NCI-H69 (cell line): ENCODE measurements around the gene FAM53A.

Experiments used
- DNase-seq: peaks from one replicate; lab custom pipeline; 2025; lab: John Stamatoyannopoulos, UW

The FAM53A gene

DNA sequence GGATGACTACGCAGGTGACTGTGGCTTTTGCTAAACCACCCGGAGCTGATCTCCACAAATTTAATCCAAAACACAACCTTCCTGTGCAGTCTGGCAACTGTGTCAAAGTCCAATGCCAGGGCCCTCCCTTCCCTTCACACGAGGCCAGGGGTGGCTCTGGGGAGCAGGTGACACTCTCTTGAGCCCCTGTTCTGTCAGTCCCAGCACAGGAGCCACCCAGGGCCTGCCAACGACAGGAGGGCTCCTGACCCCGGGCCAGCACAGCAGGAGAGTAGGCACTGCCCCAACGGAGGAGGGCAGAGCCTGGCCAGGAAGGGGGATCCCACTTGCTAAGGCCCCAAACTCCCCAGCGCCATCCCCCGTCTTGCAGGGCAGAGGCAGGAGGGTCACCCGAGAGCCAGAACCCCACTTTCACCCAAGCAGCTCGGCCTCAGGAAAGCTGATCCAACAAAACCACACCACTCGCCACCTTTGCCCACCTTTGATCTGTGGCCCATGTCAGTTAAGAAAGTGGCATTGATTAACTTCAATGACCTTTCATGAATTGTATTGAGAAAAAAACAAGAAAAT, 44.7 kb downstream of the FAM53A start:
- DNase-seq = no peak

DNA sequence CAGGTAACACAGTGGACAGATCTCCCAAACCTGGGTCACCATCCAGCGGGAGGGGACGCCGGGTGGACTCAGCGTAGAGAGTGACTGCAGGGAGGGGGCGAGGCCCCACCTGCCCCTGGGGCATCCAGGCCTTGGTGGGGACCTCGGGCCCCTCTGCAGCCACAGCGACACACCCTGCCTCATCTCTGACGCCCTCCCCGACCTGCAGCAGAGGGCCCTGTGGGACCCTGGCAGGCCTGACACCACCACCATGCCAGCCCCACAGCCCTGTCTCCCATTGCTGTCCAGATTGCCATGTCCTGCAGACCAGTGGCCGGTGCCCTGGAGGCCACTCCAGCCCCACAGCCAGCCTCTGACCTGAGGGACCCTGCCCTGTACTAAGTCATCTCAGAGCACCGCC, 45.2 kb downstream of the FAM53A start:
- no peak for DNase-seq

DNA sequence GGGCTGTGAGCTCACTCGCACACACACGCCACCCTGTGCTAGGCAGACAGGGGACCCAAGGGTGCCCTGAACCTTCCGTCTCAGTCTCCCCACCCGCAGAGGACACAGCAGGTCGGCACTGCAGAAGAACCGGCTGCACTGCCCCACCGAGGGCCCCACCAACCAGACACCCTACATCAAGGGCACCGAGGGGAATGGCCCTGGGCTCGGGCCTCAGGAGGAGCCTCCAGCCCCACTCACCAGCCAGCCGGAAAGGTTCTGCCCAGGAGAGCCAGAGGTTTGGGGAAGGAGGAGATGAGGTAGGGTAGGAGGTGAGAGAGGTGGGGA, 45.9 kb downstream of the FAM53A start:
- DNase-seq = no peak

DNA sequence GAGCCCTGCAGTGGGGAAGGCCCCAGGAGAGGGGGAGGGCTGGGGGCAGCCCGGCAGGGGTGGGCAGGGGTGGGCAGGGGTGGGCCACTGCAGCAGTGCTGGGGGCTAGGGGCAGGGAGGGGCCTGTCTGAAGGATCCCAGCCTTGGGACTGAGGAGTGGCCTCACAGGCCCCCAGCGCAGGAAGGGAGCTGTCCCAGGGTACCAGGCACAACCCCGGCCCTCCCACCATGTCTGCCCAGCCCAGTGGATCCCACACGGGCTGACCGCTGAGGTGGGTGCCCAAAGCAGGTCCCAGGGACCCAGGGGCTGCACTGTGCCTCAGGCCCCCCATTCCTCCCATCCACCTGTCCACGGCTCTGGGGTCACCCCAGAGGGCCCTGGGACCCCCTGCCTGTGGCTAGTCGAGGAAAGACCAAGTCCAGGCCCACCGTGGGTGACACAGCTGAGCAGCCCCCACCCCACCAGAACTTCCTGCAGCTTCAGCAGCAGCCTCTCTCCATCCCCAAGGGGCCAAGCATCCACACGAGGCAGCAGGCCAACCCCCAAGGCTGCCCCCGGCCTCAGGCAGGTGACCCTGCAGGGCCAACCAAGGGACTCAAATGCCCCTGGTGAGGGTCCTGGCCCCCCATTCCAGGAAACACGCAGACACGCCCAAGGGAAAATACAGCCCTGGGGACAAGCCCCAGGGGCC, 46.4 kb downstream of the FAM53A start:
- no peak for DNase-seq

DNA sequence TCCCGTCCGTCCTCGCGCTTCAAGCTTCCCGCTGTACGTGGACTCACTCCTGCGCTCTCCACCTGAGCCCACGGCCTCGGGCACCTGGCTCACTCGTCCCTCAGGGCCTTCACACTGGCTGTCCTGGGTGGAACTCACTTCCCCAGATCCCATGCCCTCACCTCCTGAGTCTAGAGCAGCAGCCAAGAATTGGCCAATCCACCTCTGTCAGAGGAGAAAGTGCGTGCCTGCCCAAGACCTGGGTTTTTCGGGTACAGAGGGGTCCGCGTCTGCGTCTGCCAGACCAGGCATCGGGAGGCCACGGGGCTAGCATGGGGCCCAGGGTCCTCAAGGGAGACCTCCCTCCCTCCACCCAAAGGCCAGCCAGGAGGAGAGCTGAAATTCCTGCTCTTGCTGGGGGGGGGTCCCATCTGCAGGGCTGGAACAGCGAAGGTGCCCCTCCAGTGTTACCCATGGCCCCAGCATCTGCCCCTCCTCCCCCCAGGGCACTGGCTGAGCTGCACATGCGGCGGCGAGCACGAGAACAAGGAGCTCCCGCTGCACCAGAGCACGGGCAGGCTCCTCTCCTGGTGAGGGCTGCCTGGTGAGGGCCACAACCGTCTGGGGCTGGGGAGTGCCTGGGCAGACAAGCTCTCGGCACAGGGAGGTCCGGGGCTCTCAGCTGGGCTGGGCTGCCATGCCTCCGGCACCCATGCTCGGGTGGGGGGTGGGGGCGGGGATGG, 47.5 kb downstream of the FAM53A start:
- DNase-seq = no peak

DNA sequence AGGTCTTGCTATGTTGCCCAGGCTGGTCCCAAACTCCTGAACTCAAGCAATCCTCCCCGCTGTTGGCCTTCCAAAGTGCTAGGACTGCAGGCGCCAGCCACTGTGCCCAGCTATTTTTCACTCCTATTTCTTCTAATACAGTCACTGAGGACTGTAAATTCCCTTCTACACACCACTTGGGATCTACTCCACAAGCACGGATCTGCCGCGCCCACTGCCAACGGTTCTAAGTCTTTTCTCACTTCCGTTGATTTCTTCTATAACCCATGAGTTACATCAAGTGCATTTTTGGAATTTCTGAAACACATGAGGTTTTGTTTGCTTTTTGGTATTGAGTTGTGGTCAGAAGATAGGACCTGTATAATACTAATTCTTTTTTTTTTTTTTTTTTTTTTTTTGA, 48.6 kb downstream of the FAM53A start:
- no peak for DNase-seq

DNA sequence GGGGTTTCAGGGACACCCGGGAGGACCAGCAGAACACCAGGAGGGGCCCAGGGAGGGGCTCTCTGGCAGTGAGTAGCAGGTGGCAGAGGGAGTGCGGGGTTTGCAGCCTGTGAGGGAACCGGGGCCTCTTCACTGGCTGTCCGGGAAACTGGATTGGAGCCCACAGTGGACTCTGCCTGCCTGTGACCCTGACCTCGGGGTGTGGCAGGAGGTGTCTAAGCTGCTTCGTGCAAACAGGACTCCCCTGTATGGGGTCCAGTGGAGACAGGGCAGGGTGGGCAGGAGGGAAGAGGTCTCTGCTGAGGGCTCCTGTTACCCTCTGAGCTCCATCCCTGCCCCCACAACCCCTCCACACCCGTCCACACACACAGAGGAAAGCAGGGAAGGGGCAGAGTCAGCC, 50.1 kb downstream of the FAM53A start:
- DNase-seq = no peak

DNA sequence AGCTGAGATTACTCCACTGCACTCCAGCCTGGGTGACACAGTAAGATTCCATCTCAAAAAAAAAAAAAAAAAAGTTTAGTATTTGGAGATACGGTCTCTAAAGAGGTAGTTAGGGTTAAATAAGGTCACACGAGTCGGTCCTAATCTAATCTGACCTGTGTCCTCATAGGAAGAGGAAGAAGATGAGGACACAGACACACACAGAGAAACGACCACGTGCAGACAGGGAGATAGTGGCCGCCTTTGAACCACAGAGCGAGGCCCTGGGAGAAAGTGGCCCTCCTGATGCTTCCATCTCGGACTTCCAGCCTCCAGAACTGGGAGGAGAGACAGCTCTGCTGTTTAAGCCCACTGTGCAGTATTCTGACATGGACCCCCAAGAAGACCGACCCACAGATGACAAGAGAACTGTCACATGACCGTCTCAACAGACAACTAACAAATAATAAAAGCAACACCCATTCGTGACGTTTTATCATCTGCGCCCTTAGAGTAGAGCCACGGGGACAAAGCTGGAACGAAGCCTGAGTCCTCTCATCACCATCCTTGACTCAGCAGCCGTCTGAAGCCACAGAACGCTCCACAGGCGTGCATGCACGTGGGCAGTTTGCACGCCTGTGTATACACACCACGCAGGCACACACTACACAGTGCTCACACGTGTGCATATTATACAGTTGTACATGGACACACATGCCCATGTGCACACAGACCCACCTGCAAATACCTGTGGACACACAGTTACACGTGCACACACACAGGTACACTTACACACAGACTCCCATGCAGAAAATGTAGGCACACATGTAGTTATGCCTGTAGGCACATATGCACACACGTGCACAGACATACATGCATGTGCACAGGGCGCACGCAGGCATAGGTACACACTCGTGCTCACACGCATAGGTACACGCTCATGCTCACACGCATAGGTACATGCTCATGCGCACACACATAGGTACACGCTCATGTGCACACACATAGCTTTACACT, 51.7 kb downstream of the FAM53A start:
- no peak for DNase-seq

DNA sequence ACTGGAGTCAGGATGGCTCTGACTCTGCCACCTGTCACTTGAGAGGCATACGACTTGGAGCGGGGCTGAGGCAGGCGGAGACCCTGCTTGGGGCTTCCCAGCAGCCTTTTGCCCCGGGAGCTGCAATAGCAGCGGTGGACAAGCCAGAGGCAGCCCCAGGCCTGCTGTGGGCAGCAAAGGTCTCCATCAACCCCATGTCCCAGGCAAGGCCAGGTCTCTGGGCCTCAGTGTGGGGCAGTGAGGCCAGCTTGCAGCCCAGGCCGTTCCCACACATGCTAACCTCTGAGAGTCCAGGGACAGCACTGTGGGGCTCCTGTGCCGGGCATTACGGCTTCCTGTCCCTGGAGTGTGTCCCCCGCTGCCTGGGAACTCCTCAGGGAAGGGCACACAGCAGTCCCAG, 53.0 kb downstream of the FAM53A start:
- no peak for DNase-seq

DNA sequence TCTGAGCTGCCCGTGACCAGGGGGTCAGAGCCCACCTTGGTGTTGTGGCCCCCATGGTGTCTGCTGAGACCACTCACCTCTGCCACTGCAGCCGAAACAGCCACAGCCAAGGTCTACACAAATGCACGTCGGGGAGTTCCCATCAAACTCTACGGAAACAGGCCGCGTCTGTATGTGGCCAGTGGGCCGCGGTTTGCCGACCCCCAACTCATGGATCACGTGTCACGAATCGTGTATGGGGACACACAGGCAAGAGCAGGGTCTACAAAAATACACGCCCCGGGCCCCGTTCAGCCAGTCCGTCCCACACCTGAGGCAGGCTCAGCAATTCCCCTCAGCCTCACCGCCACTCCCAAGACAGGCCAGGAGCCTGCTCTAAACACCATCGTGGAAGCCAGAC, 53.8 kb downstream of the FAM53A start:
- no peak for DNase-seq

DNA sequence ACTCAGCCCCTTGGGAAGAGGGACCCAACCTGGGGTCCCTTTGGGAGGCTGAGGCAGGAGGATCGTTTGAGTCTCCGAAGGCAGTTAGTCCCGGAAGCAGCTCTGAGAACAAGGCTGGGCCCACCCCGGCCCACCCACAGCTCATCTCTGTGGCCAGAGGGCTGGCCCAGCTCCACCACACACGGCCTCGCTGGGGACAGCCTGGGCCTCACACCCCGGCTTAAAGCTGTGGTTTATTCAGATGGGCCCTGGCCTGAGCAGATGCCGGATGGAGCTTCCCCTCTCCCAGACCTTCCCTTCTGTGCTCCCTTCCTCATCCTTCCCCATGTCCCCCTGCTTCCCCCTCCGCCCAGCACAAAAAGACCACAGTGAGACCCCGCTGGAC, 54.4 kb downstream of the FAM53A start:
- no peak for DNase-seq

DNA sequence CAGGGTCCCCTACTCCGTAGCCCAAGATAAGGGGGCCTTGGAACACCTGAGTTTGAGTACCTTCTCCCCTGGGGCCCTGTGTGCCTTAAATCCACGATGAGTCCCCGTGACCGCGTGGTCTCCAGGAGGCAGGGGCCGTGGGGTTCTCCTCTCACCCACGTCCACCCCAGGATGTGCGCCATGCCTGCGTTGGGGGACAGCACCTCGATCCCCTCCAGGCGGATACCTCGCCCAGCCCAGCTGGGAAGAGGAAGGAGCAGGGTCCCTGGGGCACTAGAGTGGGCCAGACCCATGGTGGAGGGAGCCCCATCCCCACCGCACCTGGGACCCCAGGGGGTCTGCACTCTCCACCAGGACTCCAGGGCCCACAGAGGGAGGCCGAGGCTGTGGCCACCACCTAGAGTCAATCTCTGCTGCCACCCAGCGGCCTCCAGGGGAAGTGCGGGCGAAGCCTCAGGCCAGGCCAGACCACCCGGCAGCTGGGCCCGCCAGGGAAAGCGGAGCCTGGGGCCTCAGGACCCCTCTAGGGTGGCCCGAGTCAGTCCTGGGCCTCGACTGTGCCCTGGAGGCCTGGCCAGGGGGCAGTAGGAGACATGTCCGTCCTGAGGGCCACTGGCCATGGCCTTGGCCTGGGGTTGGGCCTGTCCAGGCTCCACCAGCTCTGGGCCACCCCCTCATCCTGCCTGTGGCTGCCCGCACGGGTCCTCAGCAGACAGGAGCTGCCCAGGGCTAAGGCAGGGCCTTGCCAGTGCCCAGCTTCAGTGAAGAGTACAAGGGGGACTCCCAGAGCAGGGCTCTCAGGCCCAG, 55.0 kb downstream of the FAM53A start:
- peak; percentile 21 for DNase-seq

DNA sequence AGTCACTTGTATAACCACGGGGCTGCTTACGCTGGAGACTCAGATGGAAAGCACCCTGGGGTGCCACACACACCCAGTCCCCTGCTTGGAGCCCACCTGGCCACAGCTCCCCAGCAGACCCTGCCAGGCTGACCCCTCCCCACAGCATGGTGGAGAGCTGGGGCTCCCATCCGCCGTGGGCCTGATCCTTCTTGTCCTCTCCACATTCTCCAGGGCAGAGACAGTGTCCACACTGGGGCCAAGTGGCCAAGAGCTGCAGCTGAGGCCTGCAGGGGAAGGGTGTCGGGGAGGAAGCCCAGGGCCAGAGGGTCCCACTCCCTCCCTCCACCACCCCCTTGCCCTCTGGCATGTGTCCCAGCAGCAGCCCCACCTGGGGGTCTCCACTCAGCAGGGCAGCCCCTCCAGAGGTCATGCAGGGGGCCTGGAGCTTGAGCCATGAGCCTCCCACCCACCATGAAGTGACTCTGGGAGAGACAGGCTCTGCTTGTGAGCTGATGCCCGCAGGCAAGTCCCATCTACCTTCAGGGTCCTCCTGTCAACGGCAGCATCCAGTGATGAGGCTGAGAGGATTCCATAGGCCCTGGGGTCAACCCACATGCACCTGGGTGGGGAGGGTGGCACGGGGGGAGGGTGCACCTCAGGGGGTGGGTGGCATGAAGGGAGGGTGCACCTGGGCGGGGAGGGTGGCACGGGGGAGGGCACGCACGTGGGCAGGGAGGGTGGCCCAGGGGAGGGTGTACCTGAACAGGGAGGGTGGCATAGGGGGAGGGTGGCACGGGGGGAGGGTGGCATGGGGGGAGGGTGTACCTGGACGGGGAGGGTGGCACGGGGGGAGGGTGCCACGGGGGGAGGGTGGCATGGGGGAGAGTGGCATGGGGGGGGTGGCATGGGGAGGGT, 56.4 kb downstream of the FAM53A start:
- DNase-seq = no peak

DNA sequence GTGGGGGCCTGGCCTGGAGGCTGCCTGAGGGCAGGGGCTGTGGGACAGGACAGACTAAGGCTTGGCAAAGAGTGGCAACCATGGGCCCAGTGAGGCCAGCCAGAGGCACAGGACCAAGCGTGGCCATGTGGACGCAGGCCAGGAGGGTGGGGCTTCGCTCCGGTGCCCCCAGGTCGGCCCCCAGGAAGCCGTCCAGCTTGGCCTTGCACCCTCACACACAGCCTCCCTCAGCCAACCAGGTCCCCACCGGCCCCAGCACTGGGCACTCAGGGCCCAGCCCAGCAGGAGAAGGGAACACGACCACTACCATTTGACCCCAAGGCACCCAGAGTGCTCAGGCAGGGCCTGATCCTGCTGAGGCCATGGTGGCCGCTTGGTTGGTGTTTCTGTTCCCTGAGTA, 57.2 kb downstream of the FAM53A start:
- no peak for DNase-seq

DNA sequence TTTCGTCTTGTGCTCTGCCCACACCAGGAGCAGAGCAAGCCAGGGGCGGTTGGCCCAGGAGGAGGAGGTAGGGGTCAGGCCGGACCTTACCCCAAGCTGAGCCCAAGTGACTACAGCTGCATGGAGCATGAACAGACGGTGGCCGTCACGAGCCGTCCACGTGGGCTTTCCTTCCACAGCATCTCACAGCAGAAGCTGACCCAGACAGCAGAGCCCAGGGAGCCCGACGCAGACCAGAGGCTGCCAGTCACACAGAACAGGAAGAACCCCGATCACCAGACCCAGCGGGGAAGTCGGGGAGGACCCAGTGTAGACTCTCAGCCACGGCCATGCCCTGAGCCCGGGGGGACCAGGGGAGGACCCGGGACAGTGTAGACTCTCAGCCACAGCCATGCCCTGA, 58.0 kb downstream of the FAM53A start:
- no peak for DNase-seq

DNA sequence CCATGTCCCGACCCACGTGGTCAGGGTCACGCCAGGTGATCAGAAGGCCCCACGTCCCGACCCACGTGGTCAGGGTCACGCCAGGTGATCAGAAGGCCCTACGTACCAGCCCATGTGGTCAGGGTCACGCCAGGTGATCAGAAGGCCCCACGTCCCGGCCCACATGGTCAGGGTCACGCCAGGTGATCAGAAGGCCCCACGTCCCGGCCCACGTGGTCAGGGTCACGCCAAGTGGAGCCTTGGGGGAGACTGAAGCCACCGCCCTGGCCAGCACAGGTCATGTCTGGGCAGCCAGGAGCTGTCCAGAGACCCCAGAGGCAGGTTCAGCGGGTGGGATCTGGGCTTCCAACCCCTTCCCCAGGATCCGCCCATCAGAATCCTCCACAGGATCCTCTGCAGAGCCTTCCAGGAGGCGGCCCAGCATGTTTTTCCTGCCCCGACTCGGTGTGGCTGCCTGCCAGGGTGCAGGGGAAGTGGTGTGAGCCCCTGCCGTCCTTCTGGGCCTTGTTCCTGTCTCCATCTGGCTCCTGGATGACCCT, 58.4 kb downstream of the FAM53A start:
- DNase-seq = no peak

DNA sequence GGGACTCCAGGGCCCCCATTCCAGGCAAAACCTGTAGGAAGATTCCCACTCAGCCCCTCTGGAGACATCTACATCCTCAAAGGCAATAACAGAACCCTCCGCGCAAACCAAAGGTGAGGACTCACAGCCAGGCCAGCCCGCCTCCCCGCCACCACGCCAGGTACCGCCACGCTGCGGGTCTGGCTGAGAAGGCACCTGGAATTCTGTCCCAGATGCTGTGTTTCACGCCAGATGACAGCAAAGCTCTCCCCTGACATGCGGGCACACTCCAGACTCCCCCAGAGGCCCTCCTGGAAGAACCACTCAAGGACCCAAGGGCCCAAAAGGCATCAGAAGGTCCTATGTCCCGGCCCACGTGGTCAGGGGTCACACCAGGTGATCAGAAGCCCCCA, 59.6 kb downstream of the FAM53A start:
- DNase-seq = no peak

DNA sequence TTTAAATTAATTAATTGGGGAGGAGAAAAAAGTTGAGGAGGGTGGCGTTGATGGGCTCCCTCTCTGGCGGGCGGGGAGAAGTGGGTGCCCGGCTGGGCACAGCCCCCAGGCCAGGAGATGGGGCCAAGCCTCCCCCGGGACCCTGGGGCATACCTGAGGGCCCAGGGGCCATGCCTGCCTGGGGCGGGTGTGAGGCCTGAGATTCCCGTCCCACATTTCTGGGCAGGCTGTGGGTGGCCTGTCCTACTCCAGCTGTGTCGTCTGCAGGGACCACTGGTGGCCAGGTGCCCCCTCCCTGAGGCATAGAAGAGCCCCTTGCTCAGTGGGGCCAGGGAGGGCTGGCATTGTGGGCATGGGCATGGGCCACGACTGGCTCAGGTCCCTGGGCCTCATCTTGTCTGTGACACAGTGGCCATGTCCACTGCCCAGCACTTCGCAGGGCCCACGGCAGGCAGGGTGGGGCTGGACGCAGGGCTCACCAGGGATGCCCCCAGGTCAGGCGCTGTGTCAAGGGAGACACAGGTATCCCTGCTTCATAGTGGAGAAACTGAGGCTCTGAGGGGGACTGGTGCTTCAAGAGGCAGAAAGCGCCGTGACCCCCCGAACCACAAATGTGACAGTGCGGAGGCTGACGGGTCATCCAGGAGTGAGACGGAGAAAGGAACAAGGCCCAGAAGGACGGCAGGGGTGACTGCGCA, 60.1 kb downstream of the FAM53A start:
- DNase-seq = no peak

DNA sequence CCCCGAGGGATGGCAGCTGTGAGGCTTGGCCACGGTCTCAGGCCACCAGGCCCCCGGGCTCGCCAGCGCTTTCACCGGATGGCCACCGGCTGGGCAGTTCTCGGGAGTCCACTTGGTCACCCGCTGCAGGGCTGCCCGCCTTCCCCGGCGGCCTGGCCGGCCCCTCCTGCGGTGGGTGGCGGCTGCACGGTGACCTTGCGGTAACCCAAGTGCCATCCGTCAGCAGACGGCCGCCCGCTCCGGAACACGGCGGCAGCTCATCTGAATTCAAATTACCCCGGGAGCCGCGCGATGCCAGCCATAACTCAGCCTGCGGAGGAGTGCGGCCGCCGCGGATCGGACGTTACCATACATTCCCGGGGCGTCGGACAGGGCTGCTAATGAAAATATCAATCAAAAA, 60.7 kb downstream of the FAM53A start:
- DNase-seq = no peak

DNA sequence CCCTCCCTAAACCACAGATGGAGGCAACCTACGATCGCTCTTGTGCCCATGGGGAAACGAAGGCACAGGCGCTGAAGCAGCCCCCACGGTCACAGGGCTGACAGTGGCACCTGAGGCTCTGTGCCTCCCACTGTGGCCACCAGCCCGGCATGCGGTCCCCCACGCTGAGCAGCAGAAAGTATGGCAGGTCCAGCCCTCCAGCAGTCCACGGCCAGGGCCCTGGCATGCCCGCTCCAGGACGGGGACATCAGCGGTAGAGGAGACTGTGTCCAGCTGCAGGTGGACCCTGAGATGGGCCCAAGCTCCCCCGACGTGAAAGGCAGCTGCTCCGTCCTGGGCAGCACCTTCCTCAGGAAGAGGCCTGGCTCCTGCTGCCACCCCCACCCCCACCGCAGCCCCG, 61.2 kb downstream of the FAM53A start:
- no peak for DNase-seq
